ENCODE measurements around the gene LAIR1.

LAIR1 gene

GRCh38 chr19:54338521-54338920, 26.2 kb downstream of the LAIR1 start:
- Histone ChIP-seq H2BK120ac (ENCODE audit: low read depth, low read length) (no peak overlapping the region), H3K79me2 (ENCODE audit: control insufficient read depth, insufficient read depth, low read length) (no peaks in the 10 kb centered on the region), H3K36me3 (ENCODE audit: control insufficient read depth, insufficient read depth, low read length) (no peaks in the 10 kb centered on the region), H3K4me1 (ENCODE audit: control insufficient read depth, low read depth, low read length) (no peaks in the 10 kb centered on the region), H3K23ac (ENCODE audit: low read length) (no peak overlapping the region), H3K79me1 (ENCODE audit: low read length) (no peaks in the 10 kb centered on the region), H3K27ac (ENCODE audit: low read depth, low read length) (no peak overlapping the region), H4K5ac (ENCODE audit: low read length) (no peak overlapping the region), H3K4me3 (ENCODE audit: low read length) (no peak overlapping the region), H3K4me2 (ENCODE audit: low read length) (no peak overlapping the region), H3K56ac (ENCODE audit: low read length) (no peak overlapping the region), H3K18ac (ENCODE audit: low read length) (no peak overlapping the region), H4K8ac (ENCODE audit: low read depth, low read length) (no peak overlapping the region), H3K27me3 (ENCODE audit: insufficient read depth, low read length, poor library complexity) (no peaks in the 10 kb centered on the region), H2BK15ac (replicated peaks; ENCODE audit: low read depth) (no peak overlapping the region), H2BK5ac (ENCODE audit: low read length) (no peak overlapping the region), H3K4ac (ENCODE audit: low read depth, low read length) (no peak overlapping the region), H3K9ac (ENCODE audit: low read length) (no peak overlapping the region), H2AK5ac (ENCODE audit: low read length) (no peak overlapping the region)
- DNase-seq, result no peak
- no CpG with 5 or more reads among the region's 6 CpGs for WGBS (ENCODE audit: extremely low coverage, insufficient coverage, low lambda C conversion rate)

- H2BK15ac ChIP-seq (replicated peaks; ENCODE audit: low read depth), result no peak overlapping the region
- no peak overlapping the region for H4K8ac ChIP-seq (ENCODE audit: low read depth, low read length)
- H2BK5ac ChIP-seq (ENCODE audit: low read length), result no peak overlapping the region
- no peak overlapping the region for H2AK5ac ChIP-seq (ENCODE audit: low read length)
- H4K5ac ChIP-seq (ENCODE audit: low read length), result no peak overlapping the region
- no peak overlapping the region for H3K4me3 ChIP-seq (ENCODE audit: low read length)
- H3K18ac ChIP-seq (ENCODE audit: low read length), result no peak overlapping the region
- no peaks in the 10 kb centered on the region for H3K27me3 ChIP-seq (ENCODE audit: insufficient read depth, low read length, poor library complexity)
- DNase-seq, result no peak
- no peak overlapping the region for H3K27ac ChIP-seq (ENCODE audit: low read depth, low read length)
- no peaks in the 10 kb centered on the region for H3K36me3 ChIP-seq (ENCODE audit: control insufficient read depth, insufficient read depth, low read length)
- H3K4me1 ChIP-seq (ENCODE audit: control insufficient read depth, low read depth, low read length), result no peaks in the 10 kb centered on the region
- H3K79me2 ChIP-seq (ENCODE audit: control insufficient read depth, insufficient read depth, low read length), result no peaks in the 10 kb centered on the region
- no peak overlapping the region for H3K56ac ChIP-seq (ENCODE audit: low read length)
- H3K4me2 ChIP-seq (ENCODE audit: low read length), result no peak overlapping the region
- H2BK120ac ChIP-seq (ENCODE audit: low read depth, low read length), result no peak overlapping the region
- WGBS (ENCODE audit: extremely low coverage, insufficient coverage, low lambda C conversion rate), result no CpG with 5 or more reads among the region's 9 CpGs
- H3K23ac ChIP-seq (ENCODE audit: low read length), result no peak overlapping the region
- no peaks in the 10 kb centered on the region for H3K79me1 ChIP-seq (ENCODE audit: low read length)
- no peak overlapping the region for H3K9ac ChIP-seq (ENCODE audit: low read length)
- H3K4ac ChIP-seq (ENCODE audit: low read depth, low read length), result no peak overlapping the region
Observed at GRCh38 chr19:54337858-54338230, 26.9 kb downstream of the LAIR1 start.

- Histone ChIP-seq H3K27ac (ENCODE audit: low read depth, low read length) (no peak overlapping the region), H3K56ac (ENCODE audit: low read length) (no peak overlapping the region), H3K4ac (ENCODE audit: low read depth, low read length) (no peak overlapping the region), H2AK5ac (ENCODE audit: low read length) (no peak overlapping the region), H3K36me3 (ENCODE audit: control insufficient read depth, insufficient read depth, low read length) (no peaks in the 10 kb centered on the region), H4K8ac (ENCODE audit: low read depth, low read length) (no peak overlapping the region), H3K18ac (ENCODE audit: low read length) (no peak overlapping the region), H2BK120ac (ENCODE audit: low read depth, low read length) (no peak overlapping the region), H3K79me1 (ENCODE audit: low read length) (no peaks in the 10 kb centered on the region), H2BK5ac (ENCODE audit: low read length) (no peak overlapping the region), H3K9ac (ENCODE audit: low read length) (no peak overlapping the region), H3K4me2 (ENCODE audit: low read length) (no peak overlapping the region), H3K23ac (ENCODE audit: low read length) (no peak overlapping the region), H4K5ac (ENCODE audit: low read length) (no peak overlapping the region), H3K79me2 (ENCODE audit: control insufficient read depth, insufficient read depth, low read length) (no peaks in the 10 kb centered on the region), H3K27me3 (ENCODE audit: insufficient read depth, low read length, poor library complexity) (no peaks in the 10 kb centered on the region), H3K4me3 (ENCODE audit: low read length) (no peak overlapping the region), H3K4me1 (ENCODE audit: control insufficient read depth, low read depth, low read length) (no peaks in the 10 kb centered on the region), H2BK15ac (replicated peaks; ENCODE audit: low read depth) (no peak overlapping the region)
- no peak for DNase-seq
- no CpG with 5 or more reads among the region's 34 CpGs for WGBS (ENCODE audit: extremely low coverage, insufficient coverage, low lambda C conversion rate)
Observed at GRCh38 chr19:54336893-54337857, 27.6 kb downstream of the LAIR1 start.

DNA sequence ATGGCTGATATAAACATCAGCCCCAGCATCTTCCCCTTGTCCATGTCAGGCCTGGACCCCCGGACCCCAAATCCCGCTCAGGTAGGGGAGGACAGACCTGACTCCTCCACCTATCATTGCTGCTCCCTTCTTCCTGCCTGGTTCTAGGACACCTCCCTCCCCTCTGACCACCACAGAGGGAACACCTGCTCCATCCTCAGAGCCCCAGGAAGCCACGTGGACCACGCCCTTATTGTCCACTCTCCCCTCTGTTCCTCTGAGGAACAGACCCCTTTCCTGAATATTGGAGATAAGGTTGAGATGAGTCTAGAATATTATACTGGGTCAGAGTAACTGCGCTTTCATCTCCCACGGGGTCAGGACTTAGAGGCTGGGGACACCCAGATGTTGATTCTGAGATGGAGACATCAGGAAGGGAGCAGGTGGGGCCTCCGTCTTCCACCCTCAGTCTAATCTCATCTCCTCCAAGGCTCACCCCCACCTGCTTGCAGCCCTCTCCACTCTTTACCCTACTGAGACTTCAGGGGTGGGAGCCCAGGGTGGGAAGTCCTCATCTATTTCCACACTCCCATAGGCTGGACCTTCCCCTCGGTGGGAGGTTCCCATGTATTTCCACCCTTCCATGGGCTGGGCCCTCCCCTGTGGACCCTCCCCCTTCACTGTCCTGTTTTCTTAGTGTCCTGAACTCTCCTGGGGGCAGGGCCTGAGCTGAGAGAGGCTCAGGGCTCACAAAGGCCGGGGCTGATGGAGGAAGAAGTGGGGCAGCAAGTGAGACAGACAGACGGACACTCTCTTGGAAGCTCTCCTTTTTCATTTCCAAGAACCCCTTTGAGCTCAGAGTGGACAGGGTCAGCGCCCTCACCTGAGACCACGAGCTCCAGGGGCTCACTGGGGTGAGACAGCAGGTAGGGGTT, 28.5 kb downstream of the LAIR1 start:
- no peak overlapping the region for H3K23ac ChIP-seq (ENCODE audit: low read length)
- no peak overlapping the region for H3K18ac ChIP-seq (ENCODE audit: low read length)
- H3K4me3 ChIP-seq (ENCODE audit: low read length), result no peak overlapping the region
- H2BK120ac ChIP-seq (ENCODE audit: low read depth, low read length), result no peak overlapping the region
- H4K8ac ChIP-seq (ENCODE audit: low read depth, low read length), result no peak overlapping the region
- H4K5ac ChIP-seq (ENCODE audit: low read length), result no peak overlapping the region
- no peaks in the 10 kb centered on the region for H3K79me2 ChIP-seq (ENCODE audit: control insufficient read depth, insufficient read depth, low read length)
- no peak overlapping the region for H3K4ac ChIP-seq (ENCODE audit: low read depth, low read length)
- no peak overlapping the region for H2BK5ac ChIP-seq (ENCODE audit: low read length)
- no peak overlapping the region for H2BK15ac ChIP-seq (replicated peaks; ENCODE audit: low read depth)
- no peak overlapping the region for H3K4me2 ChIP-seq (ENCODE audit: low read length)
- no peak overlapping the region for H3K9ac ChIP-seq (ENCODE audit: low read length)
- H3K79me1 ChIP-seq (ENCODE audit: low read length), result no peaks in the 10 kb centered on the region
- DNase-seq, result no peak
- H3K56ac ChIP-seq (ENCODE audit: low read length), result no peak overlapping the region
- no CpG with 5 or more reads among the region's 12 CpGs for WGBS (ENCODE audit: extremely low coverage, insufficient coverage, low lambda C conversion rate)
- no peaks in the 10 kb centered on the region for H3K36me3 ChIP-seq (ENCODE audit: control insufficient read depth, insufficient read depth, low read length)
- no peak overlapping the region for H3K27ac ChIP-seq (ENCODE audit: low read depth, low read length)
- H2AK5ac ChIP-seq (ENCODE audit: low read length), result no peak overlapping the region
- no peaks in the 10 kb centered on the region for H3K27me3 ChIP-seq (ENCODE audit: insufficient read depth, low read length, poor library complexity)
- no peaks in the 10 kb centered on the region for H3K4me1 ChIP-seq (ENCODE audit: control insufficient read depth, low read depth, low read length)

DNA sequence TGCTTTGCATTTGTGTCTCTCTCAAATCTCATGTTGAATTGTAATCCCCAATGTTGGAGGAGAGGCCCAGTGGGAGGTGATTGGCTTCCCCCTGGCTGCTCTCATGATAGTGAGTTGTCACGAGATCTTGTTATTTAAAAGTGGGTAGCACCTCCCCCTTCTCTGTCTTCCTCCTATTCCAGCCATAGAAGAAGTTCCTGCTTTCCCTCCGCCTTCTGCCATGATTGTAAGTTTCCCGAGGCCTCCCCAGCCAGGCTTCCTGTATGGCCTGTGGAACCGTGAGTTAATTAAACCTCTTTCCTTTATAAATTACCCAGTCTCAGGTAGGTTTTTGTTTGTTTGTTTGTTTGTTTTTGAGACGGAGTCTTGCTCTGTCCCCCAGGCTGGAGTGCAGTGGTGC, 29.6 kb downstream of the LAIR1 start:
- WGBS (ENCODE audit: extremely low coverage, insufficient coverage, low lambda C conversion rate), result no CpG with 5 or more reads among the region's 5 CpGs
- H3K27me3 ChIP-seq (ENCODE audit: insufficient read depth, low read length, poor library complexity), result no peaks in the 10 kb centered on the region
- no peaks in the 10 kb centered on the region for H3K36me3 ChIP-seq (ENCODE audit: control insufficient read depth, insufficient read depth, low read length)
- H2BK5ac ChIP-seq (ENCODE audit: low read length), result no peak overlapping the region
- H4K5ac ChIP-seq (ENCODE audit: low read length), result no peak overlapping the region
- peak; percentile 42 for DNase-seq
- H4K8ac ChIP-seq (ENCODE audit: low read depth, low read length), result no peak overlapping the region
- no peak overlapping the region for H3K9ac ChIP-seq (ENCODE audit: low read length)
- H2BK15ac ChIP-seq (replicated peaks; ENCODE audit: low read depth), result no peak overlapping the region
- H3K79me1 ChIP-seq (ENCODE audit: low read length), result no peaks in the 10 kb centered on the region
- no peak overlapping the region for H3K18ac ChIP-seq (ENCODE audit: low read length)
- H3K79me2 ChIP-seq (ENCODE audit: control insufficient read depth, insufficient read depth, low read length), result no peaks in the 10 kb centered on the region
- H3K4me2 ChIP-seq (ENCODE audit: low read length), result no peak overlapping the region
- no peak overlapping the region for H3K4ac ChIP-seq (ENCODE audit: low read depth, low read length)
- no peak overlapping the region for H2AK5ac ChIP-seq (ENCODE audit: low read length)
- no peaks in the 10 kb centered on the region for H3K4me1 ChIP-seq (ENCODE audit: control insufficient read depth, low read depth, low read length)
- H3K4me3 ChIP-seq (ENCODE audit: low read length), result no peak overlapping the region
- H2BK120ac ChIP-seq (ENCODE audit: low read depth, low read length), result no peak overlapping the region
- no peak overlapping the region for H3K23ac ChIP-seq (ENCODE audit: low read length)
- no peak overlapping the region for H3K56ac ChIP-seq (ENCODE audit: low read length)
- no peak overlapping the region for H3K27ac ChIP-seq (ENCODE audit: low read depth, low read length)

Measured in mesendoderm (in vitro differentiated cells).